VCaP (cell line): ENCODE measurements around the gene TRIM21.

Experiments used
- H3K27ac ChIP-seq: fragments of 450-650 bp; 2 replicates; pipeline ENCODE4 v1.5.1; 2017
- TF ChIP-seq, protein P1 (sequence below): fragments of 450-650 bp; conservative IDR thresholded peaks from 2 replicates; pipeline ENCODE4 v1.5.1; 2017; ENCODE audit warnings: mild to moderate bottlenecking, moderate library complexity

Gene TRIM21

DNA sequence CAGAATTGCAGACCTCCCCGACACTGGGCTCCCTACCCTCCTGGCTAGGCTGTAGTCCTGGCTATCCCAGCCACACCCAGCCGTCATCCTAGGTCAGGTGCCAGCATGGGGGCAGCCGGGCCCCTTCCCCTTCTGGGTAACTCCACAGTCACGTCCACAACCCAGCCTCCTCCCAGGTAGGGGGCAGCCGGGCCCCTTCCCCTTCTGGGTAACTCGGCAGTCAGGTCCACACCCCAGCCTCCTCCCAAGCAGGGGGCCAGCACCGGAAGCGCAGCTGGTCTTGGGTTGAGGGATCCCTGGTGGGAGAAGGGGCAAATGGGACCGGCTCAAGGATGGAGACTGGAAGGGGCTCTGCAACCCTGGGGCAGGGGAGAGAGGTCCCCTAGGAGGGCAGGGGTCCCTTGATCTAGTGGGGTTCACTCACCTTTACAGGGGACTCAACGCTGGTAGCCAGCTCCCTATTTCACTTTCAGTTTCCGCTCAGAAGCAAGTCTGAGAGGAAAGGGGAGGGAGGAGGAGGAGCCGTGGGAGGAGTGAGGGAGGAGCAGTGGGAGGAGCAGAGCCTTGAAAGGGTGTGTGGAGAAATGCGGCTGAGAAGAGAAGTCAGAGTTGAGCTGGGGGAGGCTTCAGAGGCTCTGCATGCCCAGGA is at the start of gene TRIM21:
TSS of gene TRIM21 (minus strand) at position 494 of the 649 bp plus-strand sequence. CDS start 3,293 bp downstream, outside the sequence.
- H3K27ac ChIP-seq: peak within 1 kb of the TSS; percentile 59; the same call in 1 of the 2 replicates
- TF ChIP-seq, protein P1, sequence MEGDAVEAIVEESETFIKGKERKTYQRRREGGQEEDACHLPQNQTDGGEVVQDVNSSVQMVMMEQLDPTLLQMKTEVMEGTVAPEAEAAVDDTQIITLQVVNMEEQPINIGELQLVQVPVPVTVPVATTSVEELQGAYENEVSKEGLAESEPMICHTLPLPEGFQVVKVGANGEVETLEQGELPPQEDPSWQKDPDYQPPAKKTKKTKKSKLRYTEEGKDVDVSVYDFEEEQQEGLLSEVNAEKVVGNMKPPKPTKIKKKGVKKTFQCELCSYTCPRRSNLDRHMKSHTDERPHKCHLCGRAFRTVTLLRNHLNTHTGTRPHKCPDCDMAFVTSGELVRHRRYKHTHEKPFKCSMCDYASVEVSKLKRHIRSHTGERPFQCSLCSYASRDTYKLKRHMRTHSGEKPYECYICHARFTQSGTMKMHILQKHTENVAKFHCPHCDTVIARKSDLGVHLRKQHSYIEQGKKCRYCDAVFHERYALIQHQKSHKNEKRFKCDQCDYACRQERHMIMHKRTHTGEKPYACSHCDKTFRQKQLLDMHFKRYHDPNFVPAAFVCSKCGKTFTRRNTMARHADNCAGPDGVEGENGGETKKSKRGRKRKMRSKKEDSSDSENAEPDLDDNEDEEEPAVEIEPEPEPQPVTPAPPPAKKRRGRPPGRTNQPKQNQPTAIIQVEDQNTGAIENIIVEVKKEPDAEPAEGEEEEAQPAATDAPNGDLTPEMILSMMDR: no peak

DNA sequence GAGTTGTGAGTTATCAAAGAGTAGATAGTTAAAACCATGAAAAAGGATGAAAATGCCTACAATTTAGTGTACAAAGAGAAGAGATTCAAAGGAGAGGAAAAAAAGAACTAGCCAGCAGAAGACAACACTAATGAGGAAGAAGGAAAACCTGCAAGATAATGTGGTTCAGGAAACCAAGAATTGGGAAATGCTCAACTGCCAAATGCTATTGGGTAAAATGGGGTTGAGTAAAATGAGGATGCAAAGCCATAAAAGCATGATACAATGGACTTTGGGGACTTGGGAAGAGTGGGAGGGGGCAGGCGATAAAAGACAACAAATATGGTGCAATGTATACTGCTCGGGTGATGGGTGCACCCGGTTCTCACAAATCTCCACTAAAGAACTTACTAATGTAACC is 48.0 kb upstream of the TRIM21 start:
- no peak overlapping the region for H3K27ac ChIP-seq
- TF ChIP-seq, protein P1: no peak

DNA sequence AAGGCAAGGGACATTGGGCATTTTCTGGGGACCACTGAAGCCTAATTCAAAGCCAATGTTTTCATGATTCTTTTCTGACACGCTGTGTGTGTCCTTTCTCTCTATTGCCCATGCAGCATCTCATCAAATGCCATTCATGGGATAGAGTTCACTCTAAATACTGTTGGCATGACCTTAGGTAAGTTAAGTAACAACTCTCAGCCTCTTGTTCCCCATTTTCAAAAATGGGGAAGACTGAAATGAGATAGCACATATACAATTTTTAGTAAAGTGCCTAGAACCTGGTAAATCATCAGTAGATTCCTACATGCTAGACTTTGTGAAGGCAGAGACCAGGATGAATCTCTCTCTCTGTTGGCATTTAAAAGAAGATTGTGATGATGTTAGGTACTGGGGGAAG is 42.9 kb upstream of the TRIM21 start:
- TF ChIP-seq, protein P1: no peak
- no peak overlapping the region for H3K27ac ChIP-seq

DNA sequence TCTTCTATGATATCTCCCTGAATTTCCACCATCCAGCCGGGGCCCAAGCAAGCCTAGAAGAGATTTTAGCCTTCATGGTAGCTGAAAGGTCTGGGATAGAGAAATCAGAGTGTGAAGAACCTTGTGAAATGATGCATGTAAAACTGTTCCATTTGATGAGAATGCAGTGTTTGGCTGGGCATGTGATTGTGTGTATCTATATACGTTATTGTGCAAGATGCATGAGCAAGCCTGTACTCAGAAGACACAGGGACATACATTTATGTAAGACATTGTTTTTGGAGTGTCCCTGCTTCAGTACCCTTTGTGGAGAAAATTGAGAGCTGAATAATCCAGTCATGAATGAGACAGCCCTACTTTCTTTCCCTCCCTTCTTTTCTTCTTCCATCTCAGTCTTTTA is 40.4 kb upstream of the TRIM21 start:
- TF ChIP-seq, protein P1: no peak
- no peak overlapping the region for H3K27ac ChIP-seq

DNA sequence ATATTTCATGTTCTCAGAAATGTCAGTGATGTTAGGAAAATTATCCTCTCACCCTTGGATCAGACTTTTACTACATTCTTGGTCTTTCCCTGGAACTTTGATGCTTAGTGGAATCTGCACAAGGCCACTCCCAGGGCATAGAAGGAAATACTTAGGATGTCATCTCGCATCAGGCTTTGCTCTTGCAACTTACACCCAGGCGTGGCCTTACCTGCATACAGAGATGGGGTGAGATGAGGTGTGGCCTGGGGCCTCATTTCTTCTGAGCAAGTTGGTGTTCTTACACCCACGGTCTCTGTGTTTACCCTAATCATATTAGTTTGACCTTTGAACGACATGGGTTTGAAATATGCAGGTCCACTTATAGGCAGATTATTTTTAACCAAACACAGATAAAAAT is 36.5 kb upstream of the TRIM21 start:
- TF ChIP-seq, protein P1: no peak
- no peak overlapping the region for H3K27ac ChIP-seq

DNA sequence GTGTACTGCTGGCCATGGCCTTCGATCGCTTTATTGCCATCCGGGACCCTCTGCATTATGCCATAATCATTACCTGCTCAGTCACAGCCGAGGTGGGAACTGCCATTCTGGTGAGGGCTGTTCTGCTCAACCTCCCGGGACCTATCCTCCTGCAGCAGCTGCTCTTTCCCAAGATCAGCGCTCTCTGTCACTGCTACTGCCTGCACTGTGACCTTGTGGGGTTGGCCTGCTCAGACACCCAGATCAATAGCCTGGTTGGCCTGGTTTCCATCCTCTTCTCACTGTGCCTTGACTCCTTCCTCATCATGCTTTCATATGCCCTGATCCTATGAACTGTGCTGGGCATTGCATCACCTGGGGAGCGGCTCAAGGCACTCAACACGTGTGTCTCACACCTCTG is 24.9 kb upstream of the TRIM21 start:
- TF ChIP-seq, protein P1: no peak
- no peak overlapping the region for H3K27ac ChIP-seq

DNA sequence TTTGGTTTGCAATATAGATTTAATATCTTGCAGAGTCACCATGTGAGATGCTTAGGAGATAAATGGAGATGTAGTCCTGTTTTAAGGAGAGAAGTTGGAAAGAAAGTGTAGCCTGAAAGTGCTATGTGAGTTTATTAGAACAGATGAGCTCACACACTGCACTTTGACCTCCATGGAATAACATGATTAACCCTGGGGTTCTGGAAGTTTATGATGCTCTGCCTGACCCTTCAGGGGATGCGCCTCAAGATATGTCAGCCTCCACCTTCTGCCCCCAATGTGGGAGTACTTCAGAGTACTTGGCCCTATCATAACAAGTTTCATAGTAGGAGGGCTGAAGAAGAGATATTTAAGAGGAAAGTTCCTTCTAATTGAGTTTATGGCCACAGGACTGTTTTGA is 23.3 kb upstream of the TRIM21 start:
- TF ChIP-seq, protein P1: no peak
- no peak overlapping the region for H3K27ac ChIP-seq
